SU-DHL-6 (cell line): Measurements from ENCODE around the gene MED1.

Source experiments
- H2AFZ ChIP-seq: fragments of 200-600 bp; sonication (generic); 2 replicates; pipeline ENCODE4 v1.6.1; 2014; ENCODE audit warnings: low read depth, mild to moderate bottlenecking, moderate library complexity, mixed read lengths, antibody characterized with exemption, low read length; ENCODE audit not compliant: severe bottlenecking
- H3F3A ChIP-seq: fragments of 200-600 bp; shearing (Covaris generic); 2 replicates; pipeline ENCODE4 v1.6.0; 2016; ENCODE audit warnings: antibody characterized with exemption, mild to moderate bottlenecking; ENCODE audit not compliant: insufficient read depth
- H3K27ac ChIP-seq: fragments of 200-600 bp; sonication (generic); 2 replicates; pipeline ENCODE4 v1.5.1; 2016; ENCODE audit warnings: low read depth, mild to moderate bottlenecking, low read length, moderate library complexity, mixed read lengths
- H3K27me3 ChIP-seq: fragments of 200-600 bp; sonication (generic), shearing (Covaris generic); 2 replicates; pipeline ENCODE4 v1.6.0; 2014; ENCODE audit warnings: mild to moderate bottlenecking, low read length
- H3K36me3 ChIP-seq: fragments of 200-600 bp; sonication (generic); 2 replicates; pipeline ENCODE4 v1.6.1; 2014; ENCODE audit warnings: mild to moderate bottlenecking, low read length, mixed read lengths
- H3K4me2 ChIP-seq: fragments of 300-600, 200-600 bp; shearing (Covaris generic), sonication (generic); 2 replicates; pipeline ENCODE4 v1.6.0; 2014; ENCODE audit warnings: low read length, low read depth, mild to moderate bottlenecking; ENCODE audit not compliant: poor library complexity, severe bottlenecking
- H3K4me3 ChIP-seq: fragments of 200-600 bp; sonication (generic); 2 replicates; pipeline ENCODE4 v1.5.1; 2014; ENCODE audit warnings: antibody characterized with exemption, low read length, mild to moderate bottlenecking, mixed read lengths; ENCODE audit not compliant: insufficient read depth, poor library complexity, severe bottlenecking
- H3K79me2 ChIP-seq: fragments of 200-600 bp; sonication (generic); 2 replicates; pipeline ENCODE4 v1.6.1; 2014; ENCODE audit warnings: mild to moderate bottlenecking, low read length, moderate library complexity; ENCODE audit not compliant: insufficient read depth
- H3K9ac ChIP-seq: fragments of 200-600 bp; sonication (generic); 2 replicates; pipeline ENCODE4 v1.7.0; 2014; ENCODE audit warnings: mild to moderate bottlenecking, low read length
- H3K9me2 ChIP-seq: fragments of 200-600 bp; sonication (generic); replicated peaks from 2 replicates; pipeline ENCODE4 v1.6.1; 2014; ENCODE audit warnings: low read length; ENCODE audit not compliant: insufficient read depth
- H3K9me3 ChIP-seq: fragments of 200-600 bp; sonication (generic); 2 replicates; pipeline ENCODE4 v1.6.1; 2014; ENCODE audit warnings: low read length, mixed read lengths; ENCODE audit not compliant: insufficient read depth
- H4K20me1 ChIP-seq: fragments of 200-600 bp; sonication (generic); 2 replicates; pipeline ENCODE4 v1.6.1; 2014; ENCODE audit warnings: low read depth, mild to moderate bottlenecking, antibody characterized with exemption, low read length, moderate library complexity, mixed read lengths
- CTCF ChIP-seq: fragments of 200-600 bp; sonication (generic); IDR thresholded peaks from one replicate; pipeline ENCODE4 v1.5.1; 2017; ENCODE audit warnings: antibody characterized with exemption, mild to moderate bottlenecking, low read length, moderate library complexity; ENCODE audit not compliant: insufficient read depth, poor library complexity, severe bottlenecking
- EZH2phosphoT487 ChIP-seq: fragments of 200-600 bp; sonication (generic), shearing (Covaris generic); conservative IDR thresholded peaks from 2 replicates; pipeline ENCODE4 v1.6.1; 2018; ENCODE audit warnings: mild to moderate bottlenecking, antibody characterized with exemption, low read length, moderate library complexity, mixed read lengths

MED1 gene

GRCh38 chr17:39462631-39463375 lies 11.7 kb upstream of the MED1 start:
- Histone ChIP-seq H3F3A (peaks cover 8% of the 10 kb centered on the region; the same call in 1 of the 2 replicates), H4K20me1 (peaks cover 11% of the 10 kb centered on the region), H3K36me3 (no peaks in the 10 kb centered on the region), H3K9me3 (no peaks in the 10 kb centered on the region), H3K27ac (0 out of 2 replicates have a peak overlapping the region, but pooled peaks have one; percentile 6), H3K79me2 (peaks cover 62% of the 10 kb centered on the region), H2AFZ (no peak overlapping the region), H3K4me3 (peak overlapping the region; percentile 70), H3K9me2 (no peaks in the 10 kb centered on the region), H3K9ac (peak overlapping the region; percentile 94), H3K4me2 (peak overlapping the region; percentile 92), H3K27me3 (no peaks in the 10 kb centered on the region)
- TF ChIP-seq CTCF (no peak), EZH2phosphoT487 (no peak)

GRCh38 chr17:39461926-39462569 lies 11.0 kb upstream of the MED1 start:
- Histone ChIP-seq H2AFZ (no peak overlapping the region), H4K20me1 (peaks cover 11% of the 10 kb centered on the region), H3K9me3 (no peaks in the 10 kb centered on the region), H3F3A (peaks cover 8% of the 10 kb centered on the region; the same call in 1 of the 2 replicates), H3K36me3 (no peaks in the 10 kb centered on the region), H3K27ac (peak overlapping the region; percentile 73; the same call in 1 of the 2 replicates), H3K79me2 (peaks cover 55% of the 10 kb centered on the region), H3K9me2 (no peaks in the 10 kb centered on the region), H3K9ac (peak overlapping the region; percentile 94), H3K4me3 (peak overlapping the region; percentile 70), H3K27me3 (no peaks in the 10 kb centered on the region), H3K4me2 (peak overlapping the region; percentile 92)
- TF ChIP-seq CTCF (no peak), EZH2phosphoT487 (no peak)

GRCh38 chr17:39461113-39461925 lies 10.3 kb upstream of the MED1 start, which contains the start of gene CDK12:
Gene CDK12, plus strand, starts transcription at chr17:39461486. Its CDS starts 586 bp downstream, at chr17:39462072.
- H3K27ac ChIP-seq = peak within 1 kb of the TSS; percentile 73
- no peaks in the 10 kb centered on the region for H3K27me3 ChIP-seq
- H3K9me3 ChIP-seq = no peaks in the 10 kb centered on the region
- TF ChIP-seq EZH2phosphoT487 (no peak), CTCF (no peak)
- peak within 1 kb of the TSS; percentile 92 for H2AFZ ChIP-seq
- H3K4me3 ChIP-seq = peak within 1 kb of the TSS; percentile 70
- H3K79me2 ChIP-seq = peaks cover 49% of the 10 kb centered on the region
- no peaks in the 10 kb centered on the region for H3K36me3 ChIP-seq
- H3F3A ChIP-seq = peaks cover 8% of the 10 kb centered on the region; the same call in 1 of the 2 replicates
- H4K20me1 ChIP-seq = peaks cover 11% of the 10 kb centered on the region
- peak within 1 kb of the TSS; percentile 94 for H3K9ac ChIP-seq
- peak within 1 kb of the TSS; percentile 92 for H3K4me2 ChIP-seq
- H3K9me2 ChIP-seq = no peaks in the 10 kb centered on the region
